ENCODE data around the gene UBL4A.

GRCh38 chrX:154441564-154441963 lies 44.9 kb downstream of the UBL4A start:
- TF ChIP-seq POLR2A (IDR thresholded peaks at IDR 0.05; ENCODE audit: low read depth, low read length) (no peak), TAF1 (IDR thresholded peaks at IDR 0.05; ENCODE audit: borderline replicate concordance, low read depth, low read length) (no peak)

Measured in GM12892 (cell line).